Colon (tissue), 2 donors: ENCODE results near the gene ARFGEF2.
"Not testable (repeated sequence)": the region's sequence is repeated elsewhere in the genome, so short reads cannot be mapped to it uniquely, and the experiment has no call there.

ENCODE experiments used
- FAIRE-seq: peaks from 2 replicates; lab custom pipeline; 2012; peaks lifted over from hg19 to GRCh38; lab: Jason Lieb, UNC
- donor health status: control.
- donor health status: control.

Gene ARFGEF2

GRCh38 chr20:49001741-49002140 lies 80.2 kb downstream of the ARFGEF2 start:
- FAIRE-seq, result no peak

DNA sequence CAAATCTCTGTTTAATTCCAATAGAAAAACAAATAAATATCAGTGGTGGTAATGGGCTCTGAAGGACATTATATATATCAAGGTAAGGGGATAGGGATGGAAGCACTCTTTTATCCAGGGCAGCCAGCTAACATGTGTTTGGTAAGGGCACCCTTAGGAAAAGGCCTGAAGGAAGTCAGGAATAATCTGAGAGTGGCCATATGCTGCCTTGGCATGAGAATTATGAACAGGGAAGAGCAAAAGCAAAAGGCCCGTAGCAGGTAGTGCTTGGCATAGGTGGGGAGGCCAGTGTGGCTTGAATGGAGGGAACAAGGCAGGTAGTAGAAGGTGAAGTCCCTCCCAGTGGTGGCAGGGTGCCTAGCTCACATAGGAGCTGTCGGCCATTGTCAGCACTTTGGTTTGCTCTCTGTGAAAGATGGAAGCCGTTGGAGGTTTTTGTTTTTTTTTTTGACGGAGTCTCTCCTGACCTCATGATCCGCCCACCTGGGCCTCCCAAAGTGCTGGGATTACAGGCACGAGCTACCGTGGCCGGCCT lies 85.0 kb downstream of the ARFGEF2 start:
- FAIRE-seq, result no peak

- no peak for FAIRE-seq
These were observed 88.6 kb downstream of the ARFGEF2 start for GRCh38 chr20:49009899-49010631.

GRCh38 chr20:49024220-49024619 lies 102.7 kb downstream of the ARFGEF2 start:
- FAIRE-seq, result no peak

DNA sequence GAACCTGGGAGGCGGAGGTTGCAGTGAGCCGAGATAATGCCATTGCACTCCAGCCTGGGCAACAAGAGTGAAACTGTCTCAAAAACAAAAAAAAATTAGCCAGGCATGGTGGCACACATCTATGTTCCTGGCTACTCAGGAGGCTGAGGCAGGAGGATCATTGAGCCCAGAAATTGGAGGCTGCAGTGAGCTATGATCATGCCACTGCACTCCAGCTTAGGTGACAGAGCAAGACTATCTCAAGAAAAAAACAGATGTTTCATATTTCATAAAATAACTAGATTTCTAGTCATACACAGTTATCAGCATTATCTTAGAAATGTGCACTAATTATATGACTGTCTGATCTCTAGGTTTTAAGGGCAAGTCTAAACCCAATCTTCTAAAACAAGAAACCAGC lies 106.7 kb downstream of the ARFGEF2 start:
- not testable (repeated sequence) for FAIRE-seq

DNA sequence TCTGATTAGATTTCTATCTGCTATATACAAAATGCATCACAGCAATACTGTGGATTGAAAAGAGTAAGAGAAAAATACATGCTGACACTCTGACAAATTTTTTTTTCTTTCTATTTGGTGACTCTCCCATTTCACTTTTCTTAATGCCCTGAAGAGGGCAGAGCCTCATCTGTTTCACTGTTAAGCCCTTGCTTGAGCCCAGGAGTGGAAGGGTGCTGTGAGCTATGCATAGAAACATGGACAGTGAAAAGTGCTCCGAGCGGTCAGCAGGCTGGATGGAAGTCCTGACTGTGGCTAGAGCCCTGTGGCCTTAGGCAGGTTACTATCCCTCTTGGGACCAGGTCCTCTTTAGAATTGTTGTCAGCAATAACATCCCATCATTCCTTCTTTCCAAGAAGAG lies 107.2 kb downstream of the ARFGEF2 start:
- FAIRE-seq, result no peak

GRCh38 chr20:49029203-49029602 lies 107.7 kb downstream of the ARFGEF2 start:
- FAIRE-seq, result no peak

- no peak for FAIRE-seq
These were observed 109.6 kb downstream of the ARFGEF2 start for GRCh38 chr20:49030954-49031619.

DNA sequence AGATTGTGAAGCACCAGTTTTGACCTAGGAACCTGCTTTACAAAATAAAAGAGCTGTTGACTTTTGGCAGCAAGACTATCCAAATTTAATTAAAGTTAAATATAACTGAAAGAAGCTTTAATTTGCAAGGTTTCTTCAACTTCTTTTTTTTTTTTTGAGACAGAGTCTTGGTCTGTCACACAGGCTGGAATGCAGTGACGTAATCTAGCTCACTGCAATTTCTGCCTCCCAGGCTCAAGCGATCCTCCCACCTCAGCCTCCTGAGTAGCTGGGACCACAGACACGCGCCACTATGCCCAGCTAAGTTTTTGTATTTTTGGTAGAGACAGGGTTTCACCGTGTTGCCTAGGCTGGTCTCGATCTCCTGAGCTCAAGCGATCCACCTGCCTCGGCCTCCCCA lies 110.9 kb downstream of the ARFGEF2 start:
- FAIRE-seq, result no peak

- FAIRE-seq, result no peak
These were observed 112.7 kb downstream of the ARFGEF2 start for GRCh38 chr20:49034070-49034732.

- FAIRE-seq, result no peak
These were observed 116.5 kb downstream of the ARFGEF2 start for GRCh38 chr20:49037962-49038387.

- FAIRE-seq, result no peak
These were observed 118.3 kb downstream of the ARFGEF2 start for GRCh38 chr20:49039854-49040253.

GRCh38 chr20:49043000-49043399 lies 121.5 kb downstream of the ARFGEF2 start:
- no peak for FAIRE-seq

- no peak for FAIRE-seq
These were observed 124.1 kb downstream of the ARFGEF2 start for GRCh38 chr20:49045440-49046086.

DNA sequence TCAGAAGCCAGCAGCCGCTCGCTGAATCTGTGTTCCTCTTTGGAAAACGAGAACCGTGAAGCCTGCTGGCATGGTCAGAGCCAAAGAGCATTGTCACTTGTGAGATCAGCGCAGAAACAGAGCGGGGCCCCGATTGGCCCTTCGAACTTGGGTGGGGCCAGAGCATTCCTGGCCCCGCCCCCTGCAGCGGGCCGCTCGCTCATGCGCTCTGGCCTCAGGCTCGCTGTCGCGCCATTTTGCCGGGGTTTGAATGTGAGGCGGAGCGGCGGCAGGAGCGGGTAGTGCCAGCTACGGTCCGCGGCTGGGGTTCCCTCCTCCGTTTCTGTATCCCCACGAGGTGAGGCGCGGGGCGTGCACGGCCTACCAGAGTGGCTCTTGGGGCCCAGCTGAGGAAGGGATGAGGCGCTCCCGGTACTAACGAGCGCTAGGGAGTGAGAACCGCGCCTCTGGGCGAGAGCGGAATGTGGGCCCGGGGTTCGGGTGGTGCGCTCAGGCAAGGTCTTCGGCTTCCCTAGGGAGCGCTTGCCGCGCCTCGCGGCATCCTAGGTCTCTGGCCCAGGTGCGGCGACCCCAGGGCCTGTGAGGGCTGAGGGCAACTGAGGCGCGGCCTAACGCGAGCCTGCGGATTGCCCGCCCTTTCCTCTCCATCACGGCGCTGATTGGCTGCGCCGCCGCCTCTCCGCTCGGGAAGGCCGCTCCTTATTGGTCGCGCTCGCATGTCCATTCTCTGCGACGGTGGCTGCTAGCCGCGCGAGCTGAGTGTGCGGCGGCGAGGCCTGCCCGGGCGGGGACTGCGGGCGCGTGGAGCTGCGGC lies 124.8 kb downstream of the ARFGEF2 start, which contains the start of gene CSE1L:
CSE1L (plus strand) TSS at position 226 of the 814 bp plus-strand sequence. CDS start 12,152 bp downstream, outside the sequence.
- no peak for FAIRE-seq

GRCh38 chr20:49052334-49052733 lies 130.8 kb downstream of the ARFGEF2 start:
- no peak for FAIRE-seq

- no peak for FAIRE-seq
These were observed 132.6 kb downstream of the ARFGEF2 start for GRCh38 chr20:49054056-49054643.

DNA sequence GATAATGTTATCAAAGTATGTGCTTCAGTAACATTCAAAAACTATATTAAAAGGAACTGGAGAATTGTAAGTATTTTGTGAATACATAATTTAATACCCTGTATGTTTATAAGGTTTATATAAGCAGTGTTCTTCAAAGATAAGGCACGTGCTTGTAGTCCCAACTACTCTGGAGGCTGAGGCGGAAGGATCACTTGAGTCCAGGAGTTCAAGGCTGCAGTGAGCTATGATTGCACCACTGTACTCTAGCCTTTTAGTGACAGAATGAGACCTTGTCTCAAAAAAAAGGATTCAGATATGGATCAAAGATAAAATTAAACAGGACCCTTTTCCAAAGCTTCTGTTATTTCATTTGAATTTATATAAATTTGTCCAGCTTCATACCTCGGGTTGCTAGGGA lies 141.8 kb downstream of the ARFGEF2 start:
- FAIRE-seq, result no peak

DNA sequence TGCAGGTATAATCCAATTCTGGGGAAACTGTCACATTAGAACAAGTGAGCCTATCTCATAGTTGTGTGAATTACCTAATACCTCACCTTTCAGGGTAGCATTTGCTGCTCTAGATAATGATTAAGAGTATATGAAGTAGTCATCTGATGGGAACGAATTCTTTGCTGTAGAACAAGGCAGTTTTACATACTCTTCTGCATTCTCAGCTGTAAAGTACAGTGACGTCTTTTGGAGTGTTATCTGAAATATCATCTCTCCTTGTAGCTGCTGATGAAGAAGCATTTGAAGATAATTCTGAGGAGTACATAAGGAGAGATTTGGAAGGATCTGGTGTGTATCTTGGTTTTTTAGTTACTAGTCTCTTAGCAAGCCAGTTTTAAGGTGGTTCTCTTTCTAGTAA lies 153.0 kb downstream of the ARFGEF2 start:
- no peak for FAIRE-seq

- FAIRE-seq, result no peak
These were observed 156.8 kb downstream of the ARFGEF2 start for GRCh38 chr20:49078310-49078709.

GRCh38 chr20:49082295-49082694 lies 160.8 kb downstream of the ARFGEF2 start:
- not testable (repeated sequence) for FAIRE-seq
